Measurements from ENCODE around the gene FUT1. TPM values are rescaled to one million over a fixed set of nuclear protein-coding genes. Genes with fewer than 3 reads are reported as not detected.
A peak's percentile ranks its signal among the peaks of the same experiment; 100 is the strongest.

The FUT1 gene
- total RNA-seq, 3 donors from 2014 or later = 0.48 to 6.2 (median 3.1) TPM

- Histone ChIP-seq H3K27ac (peak overlapping the region; percentile 55 to 74), H3K36me3 (no peaks in the 10 kb centered on the region), H3K27me3 (no peaks in the 10 kb centered on the region), H3K4me3 (peak overlapping the region; percentile 13 to 56 (median 44)), H3K4me1 (peaks cover 9 to 15% of the 10 kb centered on the region in 2 donors), H3K9me3 (no peaks in the 10 kb centered on the region)
- intact Hi-C loops (cut with DNase I; ENCODE audit: low total_unique reads) = no loop called here
- TF ChIP-seq POLR2A (IDR thresholded peaks at IDR 0.05) = no peak
- no peak for TF ChIP-seq POLR2AphosphoS5 (IDR thresholded peaks at IDR 0.05)
- TF ChIP-seq CTCF (IDR thresholded peaks at IDR 0.05) = no peak
- DNase-seq (ENCODE audit: low spot score in 2 of 2) = no peak
These were observed 35.7 kb downstream of the FUT1 start for GRCh38 chr19:48716562-48717291.

GRCh38 chr19:48715681-48716171 is 36.7 kb downstream of the FUT1 start:
- Histone ChIP-seq H3K4me1 (peaks cover 9 to 15% of the 10 kb centered on the region in 2 donors), H3K27ac (peak overlapping the region; percentile 87 to 93)

GRCh38 chr19:48714759-48715675 is 37.4 kb downstream of the FUT1 start:
- H3K4me1 ChIP-seq = peaks cover 9 to 15% of the 10 kb centered on the region in 2 donors
- H3K27ac ChIP-seq = peak overlapping the region; percentile 87 to 93
- TF ChIP-seq POLR2A (IDR thresholded peaks at IDR 0.05) (no peak), POLR2AphosphoS5 (IDR thresholded peaks at IDR 0.05) (no peak), CTCF (IDR thresholded peaks at IDR 0.05) (no peak)
- H3K9me3 ChIP-seq = peaks cover 0 to 2% of the 10 kb centered on the region in 2 donors
- intact Hi-C loops (cut with DNase I; ENCODE audit: low total_unique reads) = no loop called here
- no peak for DNase-seq (ENCODE audit: low spot score in 2 of 2)
- H3K4me3 ChIP-seq = peak overlapping the region; percentile 49 to 82 (median 62)
- H3K27me3 ChIP-seq = no peaks in the 10 kb centered on the region
- no peaks in the 10 kb centered on the region for H3K36me3 ChIP-seq

More at GRCh38 chr19:48715681-48716171, 36.7 kb downstream of the FUT1 start:
- Histone ChIP-seq H3K27me3 (no peaks in the 10 kb centered on the region), H3K9me3 (peaks cover 0 to 2% of the 10 kb centered on the region in 2 donors), H3K4me3 (peak overlapping the region; percentile 49 to 82 (median 62)), H3K36me3 (no peaks in the 10 kb centered on the region)
- DNase-seq (ENCODE audit: low spot score in 2 of 2) = no peak
- intact Hi-C loops (cut with DNase I; ENCODE audit: low total_unique reads) = no loop called here
- TF ChIP-seq POLR2A (IDR thresholded peaks at IDR 0.05) = no peak

GRCh38 chr19:48713864-48714755 is 38.3 kb downstream of the FUT1 start:
- peaks cover 0 to 2% of the 10 kb centered on the region in 2 donors for H3K9me3 ChIP-seq
- TF ChIP-seq CTCF (IDR thresholded peaks at IDR 0.05) (no peak), POLR2AphosphoS5 (IDR thresholded peaks at IDR 0.05) (no peak), POLR2A (IDR thresholded peaks at IDR 0.05) (no peak)
- intact Hi-C loops (cut with DNase I; ENCODE audit: low total_unique reads) = no loop called here
- H3K27ac ChIP-seq = peak overlapping the region; percentile 87 to 93
- H3K4me3 ChIP-seq = peak overlapping the region; percentile 49 to 82 (median 62)
- no peaks in the 10 kb centered on the region for H3K27me3 ChIP-seq
- no peaks in the 10 kb centered on the region for H3K36me3 ChIP-seq
- peaks cover 9 to 15% of the 10 kb centered on the region in 2 donors for H3K4me1 ChIP-seq
- peak; percentile 99 for DNase-seq (ENCODE audit: low spot score in 2 of 2)

Measured in breast epithelium (tissue), 4 donors.